HG02840 (cell line): Measurements from ENCODE around the gene PRIMPOL.
"Not testable (repeated sequence)": the region's sequence is repeated elsewhere in the genome, so short reads cannot be mapped to it uniquely, and the experiment has no call there.

Experiments
- ATAC-seq: cut with Tn5 transposase; IDR thresholded peaks from one replicate; pipeline ENCODE4 v1.9.1; 2021; ENCODE audit warnings: mild to moderate bottlenecking, moderate library complexity, moderate number of reproducible peaks; ENCODE audit not compliant: unreplicated experiment, low FRiP score

The PRIMPOL gene

GRCh38 chr4:184649026-184649970, at the start of gene PRIMPOL, which contains the start of gene CASP3:
Gene PRIMPOL (plus strand): TSS chr4:184649738. CDS start chr4:184657141, 7,403 bp downstream.
Gene CASP3 (minus strand): TSS chr4:184649447. CDS start chr4:184638453, 10,994 bp downstream.
- ATAC-seq = peak; percentile 83

- ATAC-seq = not testable (repeated sequence)
Measured at GRCh38 chr4:184600982-184601381, 48.6 kb upstream of the PRIMPOL start.

- ATAC-seq = not testable (repeated sequence)
Measured at GRCh38 chr4:184602857-184603256, 46.7 kb upstream of the PRIMPOL start.

DNA sequence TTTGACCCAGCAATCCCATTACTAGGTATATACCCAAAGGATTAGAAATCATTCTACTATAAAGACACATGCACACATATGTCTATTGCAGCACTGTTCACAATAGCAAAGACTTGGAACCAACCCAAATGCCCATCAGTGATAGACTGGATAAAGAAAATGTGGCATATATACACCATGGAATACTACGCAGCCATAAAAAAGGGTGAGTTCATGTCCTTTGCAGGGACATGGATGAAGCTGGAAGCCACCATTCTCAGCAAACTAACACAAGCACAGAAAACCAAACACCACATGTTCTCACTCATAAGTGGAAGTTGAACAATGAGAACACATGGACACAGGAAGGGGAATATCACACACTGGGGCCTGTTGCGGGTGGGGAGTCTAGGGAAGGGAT, 42.1 kb upstream of the PRIMPOL start:
- ATAC-seq = not testable (repeated sequence)

DNA sequence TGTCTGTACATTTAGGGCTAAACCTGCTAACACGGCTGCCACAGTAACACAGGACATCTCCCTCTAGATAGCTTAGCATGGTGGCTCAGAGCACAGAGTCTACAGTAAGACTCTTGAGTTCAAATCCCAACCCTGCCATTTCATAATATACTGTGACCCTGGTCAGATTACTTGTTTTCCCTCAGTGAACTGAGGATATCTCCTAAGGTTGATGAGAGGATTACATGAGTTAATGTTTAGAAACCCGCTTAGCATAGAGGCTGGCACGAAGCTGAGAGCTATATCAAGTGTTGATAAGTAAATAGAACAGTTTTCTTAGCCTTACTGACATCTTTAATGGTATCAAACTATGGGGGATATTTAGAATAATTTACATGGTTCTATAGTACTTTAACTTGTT, 37.5 kb upstream of the PRIMPOL start:
- no peak for ATAC-seq

DNA sequence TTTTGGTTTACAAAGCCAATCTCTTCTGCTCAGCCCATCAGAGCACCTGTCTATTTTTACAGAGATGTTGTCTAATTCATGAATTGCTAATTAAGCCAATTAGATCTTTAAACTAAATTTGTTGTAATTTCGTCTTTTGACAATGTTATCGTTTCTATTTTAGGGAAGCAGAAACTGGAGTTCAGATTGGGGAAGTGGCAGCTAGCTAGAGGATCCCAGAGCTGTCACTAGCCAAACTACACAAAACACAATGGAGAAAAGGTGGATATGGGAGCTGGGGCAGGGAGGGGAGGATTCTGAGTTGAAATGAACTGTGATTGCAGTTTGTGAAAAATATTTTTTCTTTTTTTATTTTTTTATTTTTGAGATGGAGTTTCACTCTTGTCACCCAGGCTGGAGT, 36.1 kb upstream of the PRIMPOL start:
- ATAC-seq = no peak

GRCh38 chr4:184614509-184614908, 35.0 kb upstream of the PRIMPOL start:
- no peak for ATAC-seq

DNA sequence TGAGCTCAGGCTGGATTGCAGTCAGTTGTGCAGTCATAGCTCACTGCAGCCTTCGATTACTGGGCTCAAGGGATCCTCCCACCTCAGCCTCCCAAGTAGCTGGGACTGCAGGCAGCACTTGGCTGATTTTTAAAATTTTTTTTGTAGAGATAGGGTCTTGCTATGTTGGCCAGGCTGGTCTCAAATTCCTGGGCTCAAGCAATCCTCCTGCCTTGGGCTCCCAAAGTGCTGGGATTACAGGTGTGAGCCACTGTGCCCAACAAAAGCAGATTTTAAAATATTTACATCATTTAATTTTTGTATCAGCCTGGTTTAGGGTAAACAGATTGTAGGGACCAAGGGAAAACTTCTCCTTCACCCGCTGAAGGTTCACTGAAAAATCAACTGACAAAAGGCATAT, 33.4 kb upstream of the PRIMPOL start:
- ATAC-seq = not testable (repeated sequence)

- peak; percentile 83 for ATAC-seq
Measured at GRCh38 chr4:184616633-184617551, 32.6 kb upstream of the PRIMPOL start.

DNA sequence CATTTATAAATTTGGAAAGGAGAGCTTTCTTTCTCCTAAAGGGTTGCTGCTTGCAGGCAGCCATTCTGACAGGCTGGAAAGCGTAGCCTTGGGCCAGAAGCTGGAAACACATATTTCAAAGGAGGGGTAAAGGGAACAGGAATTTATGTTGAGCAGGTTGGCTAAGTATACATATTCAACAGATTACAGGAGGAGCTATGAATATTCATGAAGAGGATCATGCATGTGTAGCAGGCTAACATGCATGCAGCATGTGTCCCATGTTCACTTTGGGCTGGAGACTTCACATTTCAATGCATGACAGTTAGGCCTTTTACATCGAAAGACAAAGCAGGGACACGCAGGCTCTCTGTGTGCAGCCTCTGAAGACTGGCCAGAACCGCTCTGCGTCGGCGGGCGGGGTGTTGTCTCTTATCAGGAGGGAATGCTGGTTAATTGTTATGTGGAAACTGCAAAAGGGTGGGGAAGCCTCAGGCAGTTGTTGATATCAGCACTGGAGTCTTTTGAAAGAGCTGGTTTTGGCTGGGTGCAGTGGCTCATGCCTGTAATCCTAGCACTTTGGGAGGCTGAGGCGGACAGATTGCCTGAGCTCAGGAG, 31.8 kb upstream of the PRIMPOL start:
- no peak for ATAC-seq

DNA sequence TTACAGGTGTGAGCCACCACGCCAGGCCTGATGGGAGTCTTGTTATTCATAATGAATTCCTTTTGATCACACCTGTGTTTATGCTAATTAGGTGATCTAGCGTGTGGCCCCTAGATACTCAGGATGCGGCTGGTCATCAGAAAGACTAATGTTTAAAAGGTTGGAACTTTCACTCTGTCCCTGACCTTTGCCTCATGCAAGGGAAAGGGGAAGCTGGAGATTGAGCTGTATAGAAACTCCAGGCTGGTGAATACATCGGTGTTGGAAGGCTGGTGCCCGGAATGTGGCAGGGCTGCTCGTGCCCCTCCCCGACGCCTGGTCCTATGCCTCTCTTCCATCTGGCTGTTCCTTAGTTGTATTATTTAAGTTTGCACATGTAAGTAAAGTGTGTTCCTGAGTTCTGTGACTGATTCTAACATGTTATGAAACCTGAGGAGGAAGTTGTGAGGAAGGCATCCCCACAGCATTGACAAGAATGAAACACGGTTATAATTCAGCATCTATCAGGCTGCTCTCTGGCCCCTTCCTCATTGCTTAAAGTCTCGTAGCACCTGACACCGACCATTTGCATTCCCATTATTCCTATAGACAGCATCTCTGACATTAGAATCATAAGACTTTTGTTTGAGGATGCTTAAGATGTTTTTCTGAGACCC, 29.2 kb upstream of the PRIMPOL start:
- no peak for ATAC-seq

GRCh38 chr4:184621518-184621917, 28.0 kb upstream of the PRIMPOL start:
- ATAC-seq = no peak

- not testable (repeated sequence) for ATAC-seq
Measured at GRCh38 chr4:184624504-184624903, 25.0 kb upstream of the PRIMPOL start.

- ATAC-seq = no peak
Measured at GRCh38 chr4:184624972-184625554, 24.5 kb upstream of the PRIMPOL start.

- ATAC-seq = not testable (repeated sequence)
Measured at GRCh38 chr4:184625783-184626596, 23.5 kb upstream of the PRIMPOL start.

- no peak for ATAC-seq
Measured at GRCh38 chr4:184628103-184628502, 21.4 kb upstream of the PRIMPOL start.

DNA sequence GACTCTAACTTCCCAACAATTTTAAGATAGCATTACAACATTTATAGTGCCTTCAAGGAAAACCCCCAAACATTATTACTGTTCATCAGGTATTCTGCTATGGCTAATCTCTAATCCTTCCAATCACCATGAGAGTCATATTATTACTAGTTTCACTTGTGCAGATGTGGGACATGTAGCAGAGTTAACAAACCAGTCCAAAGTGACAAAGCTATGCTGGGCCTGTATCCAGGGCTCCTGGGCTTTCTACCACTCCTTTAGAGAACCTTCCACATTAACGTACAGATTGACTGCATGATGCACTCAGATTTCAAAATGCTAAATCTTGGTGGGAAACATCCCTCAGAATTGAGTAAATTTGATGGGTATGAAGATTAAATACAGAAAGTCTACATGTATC, 16.7 kb upstream of the PRIMPOL start:
- no peak for ATAC-seq

GRCh38 chr4:184635381-184635780, 14.2 kb upstream of the PRIMPOL start:
- no peak for ATAC-seq

GRCh38 chr4:184636144-184636543, 13.4 kb upstream of the PRIMPOL start:
- no peak for ATAC-seq
